Calu3 (cell line): ENCODE data around the gene NPTXR. TPM values are rescaled to one million over a fixed set of nuclear protein-coding genes. Genes with fewer than 3 reads are reported as not detected.

Experiments
- BruUV-seq: library from RNA; stranded (reverse); fragments of 400-500 nt; replicated peaks from 2 replicates; lab custom pipeline; 2021; lab: Mats Ljungman, UMichigan
- CTCF ChIA-PET: fragments of 300-600 bp; sonication (Branson Sonifier 250); formaldehyde crosslinking; loops from one replicate; lab custom pipeline; 2022; ENCODE audit warnings: antibody characterized with exemption; lab: Charles Lee
- DNase-seq: peaks from one replicate; pipeline ENCODE4 v3.0.0; 2022
- H3K27ac Mint-ChIP-seq: one replicate; pipeline ENCODE4 v1.8.0; 2022; ENCODE audit warnings: mixed read lengths; ENCODE audit not compliant: unreplicated experiment
- H3K27me3 Mint-ChIP-seq: one replicate; pipeline ENCODE4 v1.8.0; 2022; ENCODE audit warnings: mixed read lengths; ENCODE audit not compliant: unreplicated experiment
- H3K36me3 Mint-ChIP-seq: one replicate; pipeline ENCODE4 v1.8.0; 2022; ENCODE audit warnings: mild to moderate bottlenecking, moderate library complexity, mixed read lengths; ENCODE audit not compliant: insufficient read depth, unreplicated experiment
- H3K4me1 Mint-ChIP-seq: one replicate; pipeline ENCODE4 v1.8.0; 2022; ENCODE audit warnings: mild to moderate bottlenecking, low read depth, mixed read lengths; ENCODE audit not compliant: unreplicated experiment
- H3K4me3 Mint-ChIP-seq: one replicate; pipeline ENCODE4 v1.8.0; 2022; ENCODE audit warnings: mild to moderate bottlenecking, low read depth, moderate library complexity, mixed read lengths; ENCODE audit not compliant: unreplicated experiment
- H3K9me3 Mint-ChIP-seq: one replicate; pipeline ENCODE4 v1.8.0; 2022; ENCODE audit warnings: low read depth, mixed read lengths; ENCODE audit not compliant: unreplicated experiment
- CTCF ChIP-seq: fragments of 200-600 bp; IDR thresholded peaks from one replicate; pipeline ENCODE4 v1.8.0; 2022; ENCODE audit warnings: antibody characterized with exemption; ENCODE audit not compliant: unreplicated experiment
- intact Hi-C: fragments of 100-400 bp; cut with micrococcal nuclease; formaldehyde crosslinking; loops from one replicate; pipeline ENCODE4 v1.10.0; 2022; ENCODE audit not compliant: unreplicated experiment
- total RNA-seq: library from RNA; stranded (reverse); gene quantifications from 2 replicates; pipeline ENCODE4 v1.2.3, GENCODE V29; 2022

The NPTXR gene
- total RNA-seq, 1 experiment from 2014 or later, result 6.1 TPM

GRCh38 chr22:38784856-38785255 lies 59.0 kb downstream of the NPTXR start:
- Mint-ChIP-seq H3K4me1 (no peaks in the 10 kb centered on the region), H3K27ac (no peak overlapping the region), H3K27me3 (no peaks in the 10 kb centered on the region), H3K9me3 (no peaks in the 10 kb centered on the region), H3K36me3 (peaks cover 6% of the 10 kb centered on the region), H3K4me3 (no peak overlapping the region)
- intact Hi-C loops, result no loop called here
- CTCF ChIA-PET, result no interaction called here
- TF ChIP-seq CTCF, result no peak
- no TSS peak for BruUV-seq
- DNase-seq, result no peak

- no peak for TF ChIP-seq CTCF
- no TSS peak for BruUV-seq
- DNase-seq, result no peak
- no peak overlapping the region for H3K27ac Mint-ChIP-seq
- H3K4me1 Mint-ChIP-seq, result no peaks in the 10 kb centered on the region
- CTCF ChIA-PET, result no interaction called here
- H3K36me3 Mint-ChIP-seq, result peaks cover 6% of the 10 kb centered on the region
- intact Hi-C loops, result no loop called here
- no peak overlapping the region for H3K4me3 Mint-ChIP-seq
- no peaks in the 10 kb centered on the region for H3K27me3 Mint-ChIP-seq
- H3K9me3 Mint-ChIP-seq, result no peaks in the 10 kb centered on the region
Measured at GRCh38 chr22:38784035-38784434, 59.8 kb downstream of the NPTXR start.

DNA sequence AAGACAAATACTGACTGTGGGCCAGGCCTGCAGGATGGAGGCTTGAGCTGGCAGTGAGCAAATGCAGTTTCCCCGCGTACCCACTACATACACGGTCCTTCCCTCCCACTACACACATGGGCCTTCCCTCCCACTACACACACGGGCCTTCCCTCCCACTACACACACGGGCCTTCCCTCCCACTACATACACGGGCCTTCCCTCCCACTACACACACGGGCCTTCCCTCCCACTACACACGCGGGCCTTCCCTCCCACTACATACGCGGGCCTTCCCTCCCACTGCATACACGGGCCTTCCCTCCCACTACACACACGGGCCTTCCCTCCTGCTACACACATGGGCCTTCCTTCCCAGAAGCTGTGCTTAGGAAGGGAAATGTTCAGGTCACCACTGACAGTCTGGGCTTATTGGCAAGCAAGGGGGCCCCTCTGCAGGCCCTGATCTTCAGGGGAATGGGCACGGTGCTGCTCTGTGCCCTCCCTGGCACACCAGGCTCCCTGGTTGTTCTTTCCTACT lies 60.7 kb downstream of the NPTXR start:
- no peaks in the 10 kb centered on the region for H3K4me1 Mint-ChIP-seq
- no peaks in the 10 kb centered on the region for H3K9me3 Mint-ChIP-seq
- peaks cover 6% of the 10 kb centered on the region for H3K36me3 Mint-ChIP-seq
- no peak overlapping the region for H3K27ac Mint-ChIP-seq
- CTCF ChIA-PET, result interaction anchor here (0.7 to 0.8 kb wide), 2 partner anchors 34 to 166 kb away, joined by 3 to 4 read pairs; no protein-coding TSS in a partner anchor
- no peak for TF ChIP-seq CTCF
- H3K27me3 Mint-ChIP-seq, result no peaks in the 10 kb centered on the region
- no TSS peak for BruUV-seq
- no peak overlapping the region for H3K4me3 Mint-ChIP-seq
- intact Hi-C loops, result no loop called here
- no peak for DNase-seq

- no peaks in the 10 kb centered on the region for H3K9me3 Mint-ChIP-seq
Measured at GRCh38 chr22:38782402-38783094, 61.3 kb downstream of the NPTXR start.

More at GRCh38 chr22:38782402-38783094, 61.3 kb downstream of the NPTXR start:
- no peak for TF ChIP-seq CTCF
- no peak for DNase-seq
- Mint-ChIP-seq H3K4me3 (no peak overlapping the region), H3K4me1 (no peaks in the 10 kb centered on the region), H3K27me3 (no peaks in the 10 kb centered on the region), H3K27ac (no peak overlapping the region), H3K36me3 (peaks cover 6% of the 10 kb centered on the region)
- CTCF ChIA-PET, result interaction anchor here (0.6 to 0.8 kb wide), 2 partner anchors 16 to 35 kb away, joined by 3 read pairs; no protein-coding TSS in a partner anchor
- BruUV-seq, result no TSS peak
- intact Hi-C loops, result no loop called here
